ENCODE results near the gene ATAD2B. TPM values are rescaled to one million over a fixed set of nuclear protein-coding genes. Genes with fewer than 3 reads are reported as not detected.
"Not testable (repeated sequence)": the region's sequence is repeated elsewhere in the genome, so short reads cannot be mapped to it uniquely, and the experiment has no call there.

ATAD2B gene
- total and polyA plus RNA-seq, 11 donors: 2.8 to 13.3 (median 8.1) TPM

GRCh38 chr2:23953625-23954024, 26.7 kb upstream of the ATAD2B start:
- TF ChIP-seq POLR2A (IDR thresholded peaks at IDR 0.05) (no peak), CTCF (IDR thresholded peaks at IDR 0.05) (no peak)
- intact Hi-C loops (cut with DNase I): no loop called here
- no peak for ATAC-seq

GRCh38 chr2:23952558-23952957, 25.6 kb upstream of the ATAD2B start:
- WGBS, 4 donors: 93 to 98% (median 98%) methylated on average over 3 of the region's 3 CpGs
- DNase-seq; H3K4me1 ChIP-seq; H3K27ac ChIP-seq; ATAC-seq; intact Hi-C loops (cut with DNase I); H3K36me3 ChIP-seq; H3K27me3 ChIP-seq; H3K4me3 ChIP-seq; H3K9me3 ChIP-seq: not testable (repeated sequence)

More at GRCh38 chr2:23953625-23954024, 26.7 kb upstream of the ATAD2B start:
- H3K4me1 ChIP-seq: peaks cover 0 to 5% (median 0%) of the 10 kb centered on the region in 12 donors
- no peak overlapping the region for H3K4me3 ChIP-seq
- no peak for DNase-seq
- no peaks in the 10 kb centered on the region for H3K9me3 ChIP-seq
- no peak overlapping the region for H3K27ac ChIP-seq
- H3K36me3 ChIP-seq: peaks cover 0 to 12% (median under 1%) of the 10 kb centered on the region in 9 donors
- no peaks in the 10 kb centered on the region for H3K27me3 ChIP-seq

GRCh38 chr2:23947350-23947749, 20.4 kb upstream of the ATAD2B start:
- intact Hi-C loops (cut with DNase I): loop anchor here in 1 of 10 donors (10.0 kb wide), 1 partner anchor 97 kb away; the partner anchor contains the start of genes FKBP1B and WDCP
- peak in 1 of 4 donors; percentile 12 for ATAC-seq
- Histone ChIP-seq H3K9me3 (no peaks in the 10 kb centered on the region), H3K4me3 (no peak overlapping the region), H3K27ac (peak overlapping the region in 2 of 12 donors; percentile 1 to 28), H3K27me3 (no peaks in the 10 kb centered on the region), H3K36me3 (no peaks in the 10 kb centered on the region), H3K4me1 (peaks cover 0 to 41% (median 11%) of the 10 kb centered on the region in 12 donors)
- DNase-seq: no peak
- WGBS, 4 donors: 48 to 55% (median 55%) methylated on average over 2 of the region's 2 CpGs
- TF ChIP-seq CTCF (IDR thresholded peaks at IDR 0.05) (no peak), POLR2A (IDR thresholded peaks at IDR 0.05) (no peak)

GRCh38 chr2:23944976-23945375, 18.1 kb upstream of the ATAD2B start:
- Histone ChIP-seq H3K27ac (peak overlapping the region in 3 of 12 donors; percentile 11 to 28 (median 25)), H3K36me3 (no peaks in the 10 kb centered on the region), H3K27me3 (no peaks in the 10 kb centered on the region), H3K4me3 (no peak overlapping the region), H3K9me3 (no peaks in the 10 kb centered on the region), H3K4me1 (peaks cover 0 to 48% (median 22%) of the 10 kb centered on the region in 12 donors)
- TF ChIP-seq POLR2A (IDR thresholded peaks at IDR 0.05) (no peak), CTCF (IDR thresholded peaks at IDR 0.05) (no peak)
- no peak for DNase-seq
- intact Hi-C loops (cut with DNase I): loop anchor here in 1 of 10 donors (10.0 kb wide), 1 partner anchor 100 kb away; the partner anchor contains the start of genes FKBP1B and WDCP
- no peak for ATAC-seq

GRCh38 chr2:23944527-23944926, 17.6 kb upstream of the ATAD2B start:
- intact Hi-C loops (cut with DNase I): loop anchor here in 1 of 10 donors (10.0 kb wide), 1 partner anchor 100 kb away; the partner anchor contains the start of genes FKBP1B and WDCP
- WGBS, 4 donors: 58 to 76% (median 64%) methylated on average over 1 of the region's 1 CpG
- Histone ChIP-seq H3K27ac (peak overlapping the region in 4 of 12 donors; percentile 11 to 29 (median 26)), H3K9me3 (no peaks in the 10 kb centered on the region), H3K27me3 (no peaks in the 10 kb centered on the region), H3K36me3 (no peaks in the 10 kb centered on the region), H3K4me1 (peaks cover 0 to 53% (median 24%) of the 10 kb centered on the region in 12 donors), H3K4me3 (no peak overlapping the region)
- ATAC-seq (peak in 3 of 4 donors; percentile 6 to 29 (median 25)), DNase-seq (peak in 1 of 5 donors; percentile 22)
- TF ChIP-seq CTCF (IDR thresholded peaks at IDR 0.05) (no peak), POLR2A (IDR thresholded peaks at IDR 0.05) (no peak)

All from heart left ventricle (tissue), 16 donors.